Activated CD4-positive, alpha-beta T cell treated with anti-CD3 and anti-CD28 coated beads, Interleukin-2, amount 10 ng/mL, durations not matched to agents 24 days and 14 days (primary cell): Measurements from ENCODE around the gene ANKRD16. TPM values are rescaled to one million over a fixed set of nuclear protein-coding genes. Genes with fewer than 3 reads are reported as not detected.

Source experiments
- DNase-seq: peaks from one replicate; pipeline ENCODE4 v3.0.0; 2022
- H3K27ac Mint-ChIP-seq: one replicate; pipeline ENCODE4 v1.8.0; 2022; ENCODE audit warnings: mild to moderate bottlenecking, mixed read lengths
- H3K27me3 Mint-ChIP-seq: one replicate; pipeline ENCODE4 v1.8.0; 2022; ENCODE audit warnings: mixed read lengths
- H3K36me3 Mint-ChIP-seq: one replicate; pipeline ENCODE4 v1.8.0; 2022; ENCODE audit warnings: low read depth, mild to moderate bottlenecking, mixed read lengths
- H3K4me1 Mint-ChIP-seq: one replicate; pipeline ENCODE4 v1.8.0; 2021; ENCODE audit warnings: mixed read lengths
- H3K4me3 Mint-ChIP-seq: one replicate; pipeline ENCODE4 v1.8.0; 2022; ENCODE audit warnings: mild to moderate bottlenecking, moderate library complexity, mixed read lengths
- H3K9me3 Mint-ChIP-seq: one replicate; pipeline ENCODE4 v1.8.0; 2021; ENCODE audit warnings: mixed read lengths
- intact Hi-C: fragments of 100-400 bp; cut with micrococcal nuclease; formaldehyde crosslinking; loops from one replicate; pipeline ENCODE4 v1.15.1; 2023
- total RNA-seq: library from RNA; stranded (reverse); gene quantifications from 2 replicates; pipeline ENCODE4 v1.2.3, GENCODE V29; 2022

Gene ANKRD16
- total RNA-seq, result 10.8 and 12.2 TPM in 2 replicates

DNA sequence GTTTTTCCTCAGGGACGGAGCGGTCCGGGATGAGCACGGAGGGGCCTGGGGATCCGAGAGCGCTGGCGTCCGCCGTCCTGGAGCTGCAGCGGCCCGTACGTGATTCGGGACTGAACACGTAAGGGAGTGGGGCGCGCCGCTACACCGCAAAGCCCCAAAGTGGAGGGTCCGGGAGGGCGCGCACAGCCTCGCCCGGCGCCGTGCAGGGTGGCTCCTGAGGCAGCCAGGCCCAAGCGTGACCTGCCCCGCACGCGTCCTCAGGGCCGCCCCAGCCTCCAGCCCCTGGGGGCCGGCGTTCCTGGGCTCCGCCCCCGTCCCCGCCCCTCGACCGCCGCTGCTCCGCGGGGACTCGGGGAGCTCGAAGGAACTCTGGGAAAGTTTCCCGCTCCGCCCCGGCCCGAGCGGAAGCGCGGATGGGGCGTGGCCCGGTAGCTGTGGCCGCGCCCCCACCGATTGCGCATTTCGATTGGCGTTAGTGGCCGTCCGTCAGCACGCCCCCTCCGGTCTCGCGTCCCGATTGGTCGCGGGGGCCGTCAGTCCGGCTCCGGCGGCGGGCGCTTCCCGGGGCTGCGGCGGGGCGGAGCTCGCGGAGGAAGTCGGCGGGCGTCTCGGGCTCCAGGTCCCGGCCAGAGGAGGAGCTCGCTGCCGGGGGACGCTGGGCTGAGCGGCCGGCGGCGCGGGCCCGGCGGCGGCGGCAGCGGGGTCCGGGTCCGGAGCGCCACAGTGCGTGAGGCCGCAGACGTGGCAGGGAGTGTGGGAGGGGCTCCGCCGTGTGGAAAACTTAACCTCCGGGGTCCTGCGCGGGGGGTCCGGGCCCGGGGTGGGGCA lies at the start of gene ANKRD16, which contains the start of gene FBH1:
TSS of gene ANKRD16 (minus strand) at position 270 of the 828 bp plus-strand sequence. CDS start 539 bp downstream, outside the sequence.
TSS of gene FBH1 (plus strand) at position 620 of the 828 bp plus-strand sequence. CDS start at position 723, 103 bp downstream.
- no peaks in the 10 kb centered on the region for H3K9me3 Mint-ChIP-seq
- no peaks in the 10 kb centered on the region for H3K27me3 Mint-ChIP-seq
- peak within 1 kb of the TSS; percentile 85 for H3K27ac Mint-ChIP-seq
- H3K36me3 Mint-ChIP-seq, result peaks cover 44% of the 10 kb centered on the region
- DNase-seq, result peak; percentile 100
- intact Hi-C loops, result loop anchor here (1.0 to 10.0 kb wide), 5 partner anchors 77 to 445 kb away; partner anchors contain the start of genes GDI2 and IL15RA
- peak within 1 kb of the TSS; percentile 94 for H3K4me3 Mint-ChIP-seq
- peaks cover 40% of the 10 kb centered on the region for H3K4me1 Mint-ChIP-seq

DNA sequence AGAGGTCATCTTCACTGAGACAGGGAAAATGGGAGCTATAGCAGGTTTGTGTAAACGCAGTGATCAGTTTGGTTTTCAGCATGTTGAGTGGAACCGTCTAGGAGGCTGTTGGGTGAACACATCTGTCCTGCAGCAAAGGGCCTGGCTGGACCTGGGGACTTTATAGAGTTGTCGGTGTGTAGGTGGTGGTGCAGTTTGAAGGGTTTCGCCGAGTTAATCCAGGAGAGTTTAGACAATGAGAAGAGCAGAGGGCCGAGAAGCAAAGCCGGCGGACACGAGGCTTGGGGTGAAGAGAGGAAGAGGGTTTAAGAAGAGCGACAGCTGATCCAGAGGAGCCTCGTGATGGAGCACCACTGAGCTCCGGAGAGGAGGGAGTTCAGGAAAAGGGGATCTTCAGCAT lies 48.6 kb upstream of the ANKRD16 start:
- Mint-ChIP-seq H3K4me3 (no peak overlapping the region), H3K4me1 (no peaks in the 10 kb centered on the region), H3K36me3 (peaks cover 18% of the 10 kb centered on the region), H3K27me3 (no peaks in the 10 kb centered on the region), H3K9me3 (no peaks in the 10 kb centered on the region), H3K27ac (no peak overlapping the region)
- intact Hi-C loops, result no loop called here
- no peak for DNase-seq

DNA sequence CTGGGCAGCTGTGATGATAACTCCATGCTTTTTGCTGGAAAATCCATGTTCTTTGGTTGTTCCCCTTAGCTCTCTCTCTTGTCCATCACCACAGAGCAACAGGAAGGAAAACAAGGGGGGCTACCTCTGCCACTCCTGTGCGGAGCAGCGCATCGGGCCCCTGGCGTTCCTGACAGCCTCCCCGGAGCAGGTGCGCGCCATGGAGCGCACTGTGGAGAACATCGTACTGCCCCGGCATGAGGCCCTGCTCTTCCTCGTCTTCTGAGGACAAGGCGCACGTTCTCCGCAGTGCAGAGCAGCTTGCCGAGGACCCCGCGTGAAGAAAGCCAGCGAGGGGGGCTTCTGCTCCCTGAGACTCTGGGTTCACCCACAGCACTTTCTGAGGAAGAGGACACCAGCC lies 47.3 kb upstream of the ANKRD16 start:
- intact Hi-C loops, result no loop called here
- Mint-ChIP-seq H3K4me1 (no peaks in the 10 kb centered on the region), H3K36me3 (peaks cover 22% of the 10 kb centered on the region), H3K27ac (no peak overlapping the region), H3K9me3 (no peaks in the 10 kb centered on the region), H3K27me3 (no peaks in the 10 kb centered on the region), H3K4me3 (no peak overlapping the region)
- DNase-seq, result no peak

DNA sequence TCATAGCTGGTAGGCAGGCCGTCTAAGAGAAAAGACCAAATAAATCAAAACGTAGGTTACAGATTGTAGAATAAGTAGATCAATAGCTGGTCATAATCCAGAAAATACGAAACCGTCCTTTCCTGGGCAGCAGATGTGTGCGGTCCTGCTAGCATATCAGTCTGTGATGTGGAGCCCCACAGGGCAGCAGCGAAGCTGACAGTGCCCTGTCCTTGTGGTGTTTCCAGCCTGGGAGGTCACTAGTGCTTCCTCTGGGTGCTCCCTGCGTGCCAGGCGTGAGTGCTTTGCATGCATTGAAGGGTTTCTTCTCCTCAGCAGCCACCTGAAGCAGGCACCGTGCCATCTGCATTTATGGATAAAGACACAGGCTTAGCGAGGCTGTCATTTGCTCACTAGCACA lies 45.9 kb upstream of the ANKRD16 start:
- H3K4me1 Mint-ChIP-seq, result no peaks in the 10 kb centered on the region
- intact Hi-C loops, result no loop called here
- no peaks in the 10 kb centered on the region for H3K9me3 Mint-ChIP-seq
- peaks cover 28% of the 10 kb centered on the region for H3K36me3 Mint-ChIP-seq
- DNase-seq, result no peak
- no peak overlapping the region for H3K4me3 Mint-ChIP-seq
- H3K27ac Mint-ChIP-seq, result no peak overlapping the region
- H3K27me3 Mint-ChIP-seq, result no peaks in the 10 kb centered on the region

DNA sequence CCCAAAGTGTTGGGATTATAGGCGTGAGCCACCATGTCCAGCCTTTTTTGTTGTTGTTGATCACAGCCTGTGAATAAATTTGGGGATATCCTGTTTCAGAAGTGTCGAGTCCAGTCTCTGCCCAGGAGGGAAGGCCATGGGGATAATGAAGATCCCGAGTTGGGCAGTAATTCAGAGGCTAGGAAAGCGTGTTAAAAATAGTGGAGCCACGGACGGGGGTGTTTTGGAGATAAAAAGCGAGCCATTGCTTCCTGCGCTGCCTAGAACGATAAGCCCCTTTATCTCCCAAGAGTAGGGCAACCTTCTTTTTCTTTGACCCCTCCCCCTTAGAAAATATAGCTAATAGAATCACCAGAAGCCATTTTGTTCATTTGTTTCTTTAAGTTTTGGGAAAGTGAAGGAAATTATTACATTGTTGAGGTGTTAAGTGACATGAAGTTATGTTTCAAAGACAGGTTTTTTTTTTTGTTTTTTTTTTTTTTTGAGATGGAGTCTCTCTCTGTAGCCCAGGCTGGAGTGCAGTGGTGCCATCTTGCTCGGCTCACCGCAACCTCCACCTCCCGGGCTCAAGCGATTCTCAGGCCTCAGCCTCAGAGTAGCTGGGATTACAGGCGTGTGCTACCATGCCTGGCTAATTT lies 44.3 kb upstream of the ANKRD16 start:
- Mint-ChIP-seq H3K9me3 (no peaks in the 10 kb centered on the region), H3K4me3 (no peak overlapping the region), H3K4me1 (no peaks in the 10 kb centered on the region), H3K27me3 (no peaks in the 10 kb centered on the region), H3K36me3 (peaks cover 34% of the 10 kb centered on the region), H3K27ac (no peak overlapping the region)
- intact Hi-C loops, result no loop called here
- no peak for DNase-seq

DNA sequence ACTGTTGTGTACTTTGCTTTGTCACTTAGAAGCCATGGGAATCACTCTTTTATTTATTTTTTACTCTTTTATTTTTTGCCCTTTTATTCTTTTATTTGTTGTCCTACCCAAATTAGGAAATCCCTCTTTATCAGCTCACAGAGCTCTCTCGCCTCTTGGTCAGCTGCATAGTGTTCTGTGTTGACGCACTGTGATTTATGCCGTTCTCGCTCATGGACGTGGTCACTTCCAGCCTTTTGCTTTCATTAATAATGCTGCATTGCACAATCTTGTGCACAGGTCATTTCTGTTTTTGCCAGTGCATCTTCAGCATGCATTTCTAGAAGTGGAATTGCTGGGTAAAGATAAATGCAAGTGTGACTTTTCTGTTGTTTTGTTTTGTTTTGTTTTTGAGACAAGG lies 42.7 kb upstream of the ANKRD16 start:
- DNase-seq, result no peak
- Mint-ChIP-seq H3K27ac (no peak overlapping the region), H3K36me3 (peaks cover 31% of the 10 kb centered on the region), H3K4me3 (no peak overlapping the region), H3K9me3 (no peaks in the 10 kb centered on the region), H3K27me3 (no peaks in the 10 kb centered on the region), H3K4me1 (no peaks in the 10 kb centered on the region)
- intact Hi-C loops, result no loop called here

DNA sequence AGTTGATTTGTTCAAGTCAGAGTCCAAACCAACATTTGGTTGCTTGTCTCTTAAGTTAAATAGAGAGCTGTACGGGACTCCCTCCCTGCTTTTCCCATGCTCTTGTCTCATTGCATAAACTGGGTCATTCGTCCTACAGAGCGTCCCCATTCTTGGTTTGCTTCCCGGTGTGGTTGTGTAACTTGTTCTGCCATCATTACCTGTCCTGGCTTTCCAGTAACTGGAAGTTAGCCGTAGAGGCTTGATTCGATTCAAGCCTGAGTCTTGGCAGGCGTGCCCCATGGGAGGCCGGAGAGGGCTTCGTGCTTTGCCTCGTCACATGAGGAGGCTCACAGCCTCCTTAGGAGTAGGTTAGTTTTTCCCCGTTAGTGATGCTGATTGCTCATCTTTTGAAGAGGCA lies 40.6 kb upstream of the ANKRD16 start:
- no peak for DNase-seq
- H3K4me1 Mint-ChIP-seq, result no peaks in the 10 kb centered on the region
- peaks cover 36% of the 10 kb centered on the region for H3K36me3 Mint-ChIP-seq
- intact Hi-C loops, result no loop called here
- no peak overlapping the region for H3K27ac Mint-ChIP-seq
- no peaks in the 10 kb centered on the region for H3K27me3 Mint-ChIP-seq
- H3K9me3 Mint-ChIP-seq, result no peaks in the 10 kb centered on the region
- H3K4me3 Mint-ChIP-seq, result no peak overlapping the region

DNA sequence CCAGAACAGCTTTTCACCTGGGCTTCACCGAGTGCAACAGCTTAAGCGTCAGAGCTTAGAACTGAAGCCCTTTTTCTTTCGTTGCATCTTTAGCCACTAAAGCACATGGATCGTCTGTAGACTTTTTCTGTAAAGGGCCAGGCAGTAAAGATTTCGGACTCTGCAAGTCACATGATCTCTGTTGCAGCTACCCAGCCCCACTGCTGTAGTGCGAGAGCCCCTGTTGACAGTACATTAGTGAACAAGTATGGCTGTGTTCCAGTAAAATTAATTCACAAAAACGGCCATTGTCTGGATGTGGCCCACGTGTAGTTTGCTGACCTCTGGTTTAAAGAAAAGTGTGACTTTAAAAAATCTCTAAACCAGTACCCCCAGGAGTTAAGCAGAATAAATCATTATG lies 39.7 kb upstream of the ANKRD16 start:
- no peak for DNase-seq
- no peak overlapping the region for H3K27ac Mint-ChIP-seq
- no peaks in the 10 kb centered on the region for H3K4me1 Mint-ChIP-seq
- no peak overlapping the region for H3K4me3 Mint-ChIP-seq
- H3K9me3 Mint-ChIP-seq, result no peaks in the 10 kb centered on the region
- intact Hi-C loops, result no loop called here
- H3K27me3 Mint-ChIP-seq, result no peaks in the 10 kb centered on the region
- peaks cover 43% of the 10 kb centered on the region for H3K36me3 Mint-ChIP-seq

DNA sequence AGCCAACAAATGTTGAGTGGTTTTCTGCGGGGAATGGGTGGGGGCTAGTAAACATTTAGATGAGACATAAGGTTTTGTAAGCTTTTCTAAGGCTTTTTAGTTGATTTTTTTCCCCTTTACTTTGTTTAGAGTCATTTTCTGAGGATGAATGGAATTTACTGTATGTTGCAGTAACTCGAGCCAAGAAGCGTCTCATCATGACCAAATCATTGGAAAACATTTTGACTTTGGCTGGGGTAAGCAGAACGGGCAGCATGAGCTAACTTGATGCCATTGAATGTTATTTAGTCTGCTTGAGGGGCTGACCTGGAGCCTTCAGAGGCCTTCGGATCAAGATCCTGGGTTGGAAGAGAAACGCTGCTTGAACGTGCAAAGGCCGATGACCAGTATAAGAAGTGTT lies 37.6 kb upstream of the ANKRD16 start:
- Mint-ChIP-seq H3K27me3 (no peaks in the 10 kb centered on the region), H3K4me3 (no peak overlapping the region), H3K27ac (no peak overlapping the region), H3K4me1 (no peaks in the 10 kb centered on the region), H3K36me3 (peaks cover 50% of the 10 kb centered on the region), H3K9me3 (no peaks in the 10 kb centered on the region)
- intact Hi-C loops, result no loop called here
- DNase-seq, result no peak

DNA sequence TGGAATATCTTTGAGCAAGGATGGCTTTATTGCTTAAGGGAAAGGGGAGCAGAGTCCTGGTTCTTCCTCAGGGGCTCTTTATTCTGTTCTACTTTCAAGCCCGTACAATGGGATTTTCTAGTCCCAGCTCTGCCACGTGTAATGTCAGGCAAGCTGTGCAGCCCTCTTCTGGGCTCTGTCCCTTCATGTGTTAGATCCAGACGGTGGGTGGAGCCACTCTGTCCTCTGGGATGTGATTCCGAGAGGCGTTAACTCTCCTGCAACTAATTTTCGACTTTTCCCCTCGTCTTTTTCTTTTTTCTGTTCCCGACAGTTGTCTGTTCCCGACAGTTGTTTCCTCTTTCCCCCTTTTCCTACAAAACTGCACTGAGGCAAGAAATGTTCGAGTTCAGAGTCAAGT lies 35.2 kb upstream of the ANKRD16 start:
- no peak for DNase-seq
- Mint-ChIP-seq H3K9me3 (no peaks in the 10 kb centered on the region), H3K36me3 (peaks cover 65% of the 10 kb centered on the region), H3K4me3 (no peak overlapping the region), H3K27ac (no peak overlapping the region), H3K4me1 (peaks cover 3% of the 10 kb centered on the region), H3K27me3 (no peaks in the 10 kb centered on the region)
- intact Hi-C loops, result no loop called here

DNA sequence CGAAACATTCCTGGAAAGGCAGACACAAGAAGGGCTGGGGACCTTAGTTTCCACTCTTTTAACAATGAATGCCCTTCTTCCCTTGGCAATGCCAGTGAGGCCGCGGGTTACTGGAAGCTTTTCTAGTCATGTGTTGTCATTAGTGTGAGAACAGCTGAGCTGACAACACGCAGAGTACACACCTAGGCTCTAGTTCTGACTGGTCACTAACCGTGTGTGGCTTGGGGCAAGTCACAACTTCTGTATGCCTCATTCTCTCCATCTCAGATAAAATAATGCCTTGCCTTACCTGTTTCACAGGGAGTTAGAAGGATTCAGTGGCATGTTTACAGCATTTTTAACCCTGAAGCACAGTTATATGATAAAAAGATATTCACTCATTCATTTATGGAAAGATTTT lies 32.1 kb upstream of the ANKRD16 start:
- intact Hi-C loops, result no loop called here
- peaks cover 64% of the 10 kb centered on the region for H3K36me3 Mint-ChIP-seq

DNA sequence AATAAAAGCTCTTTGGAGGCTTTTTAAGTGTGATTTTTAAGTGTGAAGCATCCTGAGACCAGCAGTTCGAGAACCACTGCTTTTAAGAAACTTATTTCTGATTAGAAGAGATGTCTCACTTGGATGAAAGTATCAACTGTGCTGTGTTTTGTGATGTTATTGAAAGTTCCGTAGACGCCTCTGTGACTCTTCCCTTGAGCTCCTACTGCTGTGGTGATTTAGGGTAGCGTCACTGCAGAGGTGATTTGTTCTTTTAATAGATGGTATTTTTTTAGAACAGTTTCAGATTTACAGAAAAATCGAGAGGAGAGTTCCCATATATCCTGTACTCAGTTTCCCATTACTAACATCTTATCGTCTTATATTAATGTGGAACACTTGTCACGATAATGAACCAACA lies 29.9 kb upstream of the ANKRD16 start:
- Mint-ChIP-seq H3K4me3 (no peak overlapping the region), H3K27me3 (no peaks in the 10 kb centered on the region), H3K4me1 (peaks cover 3% of the 10 kb centered on the region), H3K9me3 (no peaks in the 10 kb centered on the region), H3K36me3 (peaks cover 66% of the 10 kb centered on the region), H3K27ac (no peak overlapping the region)
- DNase-seq, result no peak
- intact Hi-C loops, result no loop called here

More for the DNA sequence above, 32.1 kb upstream of the ANKRD16 start:
- peaks cover 3% of the 10 kb centered on the region for H3K4me1 Mint-ChIP-seq
- H3K27me3 Mint-ChIP-seq, result no peaks in the 10 kb centered on the region
- no peak overlapping the region for H3K27ac Mint-ChIP-seq
- DNase-seq, result no peak
- H3K9me3 Mint-ChIP-seq, result no peaks in the 10 kb centered on the region
- no peak overlapping the region for H3K4me3 Mint-ChIP-seq

DNA sequence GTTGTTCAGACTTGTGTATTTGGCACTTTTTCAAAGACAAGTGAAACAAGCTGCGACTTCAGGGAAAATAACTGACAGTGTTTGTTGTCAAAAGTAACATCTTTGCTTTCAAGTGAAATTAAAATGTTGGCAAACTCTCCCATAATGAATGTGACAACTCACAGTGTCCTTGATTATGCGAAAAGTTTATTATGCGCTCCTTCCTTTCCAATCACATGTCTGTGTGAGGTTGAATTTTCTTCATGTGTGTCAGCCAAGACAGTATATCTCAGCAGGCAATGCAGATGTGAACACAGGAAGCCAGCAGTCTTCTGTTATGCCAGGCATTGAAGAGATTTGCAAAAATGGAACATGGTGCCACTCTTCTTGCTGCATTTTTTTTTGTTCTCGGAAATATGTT lies 29.1 kb upstream of the ANKRD16 start:
- no peak for DNase-seq
- H3K4me1 Mint-ChIP-seq, result peaks cover 3% of the 10 kb centered on the region
- peaks cover 65% of the 10 kb centered on the region for H3K36me3 Mint-ChIP-seq
- no peaks in the 10 kb centered on the region for H3K9me3 Mint-ChIP-seq
- intact Hi-C loops, result no loop called here
- H3K27me3 Mint-ChIP-seq, result no peaks in the 10 kb centered on the region
- H3K27ac Mint-ChIP-seq, result no peak overlapping the region
- no peak overlapping the region for H3K4me3 Mint-ChIP-seq

DNA sequence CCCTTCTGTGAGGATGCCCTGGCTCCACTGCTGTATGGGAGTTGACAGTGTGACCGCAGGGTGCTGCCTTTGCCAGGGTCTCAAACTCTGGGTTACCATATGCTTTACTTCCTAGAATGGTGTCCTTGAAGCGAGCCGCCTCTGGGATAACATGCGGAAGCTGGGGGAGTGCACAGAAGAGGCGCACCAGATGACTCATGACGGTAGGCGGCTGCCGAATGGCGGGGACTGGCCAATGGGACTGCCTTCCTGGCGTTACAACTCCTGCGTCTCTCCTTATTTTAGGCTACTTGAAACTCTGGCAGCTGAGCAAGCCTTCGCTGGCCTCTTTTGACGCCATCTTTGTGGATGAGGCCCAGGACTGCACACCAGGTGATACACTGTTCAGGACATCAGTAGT lies 27.6 kb upstream of the ANKRD16 start:
- intact Hi-C loops, result no loop called here
- no peak for DNase-seq
- peaks cover 3% of the 10 kb centered on the region for H3K4me1 Mint-ChIP-seq
- no peak overlapping the region for H3K27ac Mint-ChIP-seq
- no peaks in the 10 kb centered on the region for H3K9me3 Mint-ChIP-seq
- peaks cover 69% of the 10 kb centered on the region for H3K36me3 Mint-ChIP-seq
- H3K4me3 Mint-ChIP-seq, result no peak overlapping the region
- no peaks in the 10 kb centered on the region for H3K27me3 Mint-ChIP-seq
